Activated T-cell treated with anti-CD3 and anti-CD28 coated beads, Interleukin-2, amount 50 U/mL, for 72 hours (primary cell): ENCODE results near the gene SP140. TPM values are rescaled to one million over a fixed set of nuclear protein-coding genes. Genes with fewer than 3 reads are reported as not detected.
"Not testable (repeated sequence)": the region's sequence is repeated elsewhere in the genome, so short reads cannot be mapped to it uniquely, and the experiment has no call there.

Experiments
- ATAC-seq, 2 donors: fragments of 150-1000 bp; cut with Tn5 transposase; replicated peaks in 1 of 2; 2 replicates each; pipeline ENCODE4 v1.10.0; 2021; ENCODE audit warnings: moderate library complexity in 2 of 2, mild to moderate bottlenecking in 1 of 2
- DNase-seq, 2 donors: peaks; one replicate each; pipeline ENCODE4 v3.0.0; 2021 to 2022; ENCODE audit warnings: mixed read lengths in 1 of 2
- H3K27ac Mint-ChIP-seq: one replicate; pipeline ENCODE4 v1.8.0; 2022; ENCODE audit warnings: mild to moderate bottlenecking, moderate library complexity, mixed read lengths
- H3K27me3 Mint-ChIP-seq: one replicate; pipeline ENCODE4 v1.8.0; 2022; ENCODE audit warnings: low read depth, mixed read lengths
- H3K36me3 Mint-ChIP-seq, 2 donors: one replicate each; pipeline ENCODE4 v1.8.0; 2022; ENCODE audit warnings: mixed read lengths in 2 of 2, mild to moderate bottlenecking in 1 of 2; ENCODE audit not compliant: insufficient read depth in 2 of 2
- H3K4me1 Mint-ChIP-seq: one replicate; pipeline ENCODE4 v1.8.0; 2022; ENCODE audit warnings: low read depth, mixed read lengths
- H3K4me3 Mint-ChIP-seq, 2 donors: one replicate each; pipeline ENCODE4 v1.8.0; 2022; ENCODE audit warnings: mild to moderate bottlenecking in 2 of 2, mixed read lengths in 2 of 2, moderate library complexity in 2 of 2
- H3K9me3 Mint-ChIP-seq, 2 donors: one replicate each; pipeline ENCODE4 v1.8.0; 2022; ENCODE audit warnings: mixed read lengths in 2 of 2
- total RNA-seq, 2 donors: library from RNA; stranded (reverse); gene quantifications; one replicate each; pipeline ENCODE4 v1.2.3, GENCODE V29; 2022

SP140 gene
- total RNA-seq, 2 donors from 2014 or later, result 102 to 109 TPM

DNA sequence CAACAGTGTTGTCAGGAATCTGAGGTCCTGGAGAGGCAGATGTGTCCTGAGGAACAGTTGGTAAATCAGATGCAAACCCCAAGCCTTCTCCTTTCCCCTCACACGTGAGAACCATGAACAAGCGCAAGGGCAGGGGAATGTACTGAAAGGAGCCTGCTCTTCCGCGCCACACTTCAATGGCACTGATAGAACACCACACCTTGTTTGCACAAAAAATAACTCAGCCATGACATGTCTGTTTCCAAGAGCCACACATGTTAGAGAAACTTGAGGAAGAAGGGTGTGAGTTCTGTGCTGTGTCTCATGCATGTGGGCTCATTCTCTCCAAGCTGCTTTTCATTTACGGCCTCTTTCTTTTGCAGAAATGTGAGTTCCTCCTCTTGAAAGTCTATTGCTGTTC, 85.3 kb downstream of the SP140 start:
- not testable (repeated sequence) for H3K27ac Mint-ChIP-seq, ATAC-seq, H3K4me1 Mint-ChIP-seq, DNase-seq, H3K27me3 Mint-ChIP-seq, H3K4me3 Mint-ChIP-seq, H3K9me3 Mint-ChIP-seq
- H3K36me3 Mint-ChIP-seq, result peaks cover 7 to 21% of the 10 kb centered on the region in 2 donors

GRCh38 chr2:230311634-230312033, 86.1 kb downstream of the SP140 start:
- H3K27me3 Mint-ChIP-seq, DNase-seq, ATAC-seq, H3K9me3 Mint-ChIP-seq, H3K4me3 Mint-ChIP-seq, H3K4me1 Mint-ChIP-seq, H3K27ac Mint-ChIP-seq: not testable (repeated sequence)
- peaks cover 7 to 21% of the 10 kb centered on the region in 2 donors for H3K36me3 Mint-ChIP-seq

DNA sequence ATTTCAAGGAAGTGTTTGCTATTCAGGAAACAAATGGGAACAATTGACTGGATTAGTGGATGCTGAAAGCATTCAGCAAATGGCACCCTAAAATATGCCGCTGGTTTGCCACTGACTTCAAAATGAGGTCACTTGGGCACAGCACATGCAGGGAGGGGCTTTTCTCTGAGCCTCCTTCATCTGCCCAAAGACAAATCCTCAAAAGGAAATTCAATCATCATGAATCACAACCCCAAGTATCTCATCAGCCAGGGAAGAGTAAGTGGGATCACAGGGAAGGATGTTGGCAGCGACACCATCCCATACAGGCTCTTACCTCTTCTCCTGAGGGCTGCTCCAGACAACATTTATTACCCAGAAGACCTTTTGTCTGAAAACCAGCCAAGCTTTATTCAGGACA, 87.1 kb downstream of the SP140 start:
- Mint-ChIP-seq H3K27me3 (no peaks in the 10 kb centered on the region), H3K27ac (no peak overlapping the region), H3K4me3 (no peak overlapping the region), H3K36me3 (peaks cover 7 to 21% of the 10 kb centered on the region in 2 donors), H3K4me1 (peaks cover 16% of the 10 kb centered on the region), H3K9me3 (no peaks in the 10 kb centered on the region)
- ATAC-seq (no peak), DNase-seq (no peak)

DNA sequence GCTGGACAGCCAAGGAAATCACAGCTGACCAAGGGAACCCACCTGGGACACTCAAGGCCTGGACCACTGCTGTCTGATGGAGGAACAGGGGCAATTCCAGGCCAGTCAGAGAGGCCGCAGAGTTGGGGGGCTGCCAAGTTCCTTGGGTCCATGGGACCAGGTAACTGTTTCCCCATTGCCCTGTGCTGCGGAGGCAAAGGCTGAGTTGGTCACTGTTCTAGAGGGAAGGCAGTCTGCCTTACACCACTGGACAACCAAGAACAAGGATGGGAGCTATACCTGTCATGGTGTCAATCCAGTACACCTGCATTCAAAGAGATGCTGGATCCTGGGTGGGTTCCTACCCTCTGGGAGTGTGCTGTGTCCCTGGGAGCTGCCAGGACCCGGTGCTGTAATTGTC, 91.8 kb downstream of the SP140 start:
- Mint-ChIP-seq H3K27me3 (no peaks in the 10 kb centered on the region), H3K9me3 (peaks cover 1 to 2% of the 10 kb centered on the region in 2 donors), H3K36me3 (peaks cover 9 to 12% of the 10 kb centered on the region in 2 donors), H3K4me1 (peaks cover 44% of the 10 kb centered on the region), H3K27ac (peak overlapping the region; percentile 49), H3K4me3 (no peak overlapping the region)
- DNase-seq (no peak), ATAC-seq (no peak)

- Mint-ChIP-seq H3K27me3 (no peaks in the 10 kb centered on the region), H3K4me3 (peak overlapping the region; percentile 41 to 52), H3K36me3 (peaks cover 2 to 3% of the 10 kb centered on the region in 2 donors), H3K9me3 (peaks cover 1 to 2% of the 10 kb centered on the region in 2 donors), H3K27ac (peak overlapping the region; percentile 49), H3K4me1 (peaks cover 44% of the 10 kb centered on the region)
- ATAC-seq, result no peak
- DNase-seq, result no peak
These were observed 92.9 kb downstream of the SP140 start for GRCh38 chr2:230318190-230319121.

DNA sequence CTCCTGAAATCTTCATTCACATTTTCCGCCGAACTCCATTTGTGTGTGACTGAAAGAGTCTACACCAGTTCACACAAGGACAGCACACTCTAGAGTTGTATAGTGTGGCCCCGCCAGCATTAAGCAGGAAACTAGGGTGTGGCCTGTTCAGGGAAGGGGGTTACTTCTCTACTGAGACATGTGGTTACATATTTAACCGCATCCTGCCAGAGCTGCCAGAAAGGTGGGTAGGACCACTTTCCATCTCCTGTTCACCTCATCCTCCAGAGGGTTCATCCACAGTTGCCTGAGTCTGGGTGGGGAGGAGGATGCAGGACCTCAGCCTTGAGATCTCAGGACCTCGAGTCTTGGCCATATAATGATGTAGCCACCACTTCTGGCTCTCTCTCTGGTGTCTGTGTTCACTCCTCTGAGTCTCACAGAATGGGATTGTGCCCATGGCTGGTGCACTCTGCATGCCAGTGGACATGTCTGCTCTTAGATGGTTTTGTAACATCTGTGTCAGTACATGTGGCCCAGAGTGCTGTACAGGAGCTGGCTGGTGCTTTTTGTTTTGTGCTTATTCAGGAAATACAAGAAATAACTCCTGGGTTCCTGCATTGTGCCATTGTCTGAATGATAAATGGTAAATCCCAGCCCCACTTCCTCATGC, 93.8 kb downstream of the SP140 start:
- ATAC-seq (peak; percentile 93), DNase-seq (peak; percentile 67 to 71)
- H3K27me3 Mint-ChIP-seq, result no peaks in the 10 kb centered on the region
- peak overlapping the region; percentile 49 for H3K27ac Mint-ChIP-seq
- H3K9me3 Mint-ChIP-seq, result peaks cover 1 to 2% of the 10 kb centered on the region in 2 donors
- H3K4me1 Mint-ChIP-seq, result peaks cover 48% of the 10 kb centered on the region
- H3K36me3 Mint-ChIP-seq, result peaks cover 2 to 3% of the 10 kb centered on the region in 2 donors
- peak overlapping the region; percentile 41 to 52 for H3K4me3 Mint-ChIP-seq

- H3K36me3 Mint-ChIP-seq, result peaks cover 2% of the 10 kb centered on the region in 2 donors
- H3K9me3 Mint-ChIP-seq, result peaks cover 1 to 2% of the 10 kb centered on the region in 2 donors
- no peak overlapping the region for H3K4me3 Mint-ChIP-seq
- peaks cover 64% of the 10 kb centered on the region for H3K4me1 Mint-ChIP-seq
- no peaks in the 10 kb centered on the region for H3K27me3 Mint-ChIP-seq
- ATAC-seq, result no peak
- DNase-seq, result no peak
- no peak overlapping the region for H3K27ac Mint-ChIP-seq
These were observed 95.5 kb downstream of the SP140 start for GRCh38 chr2:230321031-230321430.

DNA sequence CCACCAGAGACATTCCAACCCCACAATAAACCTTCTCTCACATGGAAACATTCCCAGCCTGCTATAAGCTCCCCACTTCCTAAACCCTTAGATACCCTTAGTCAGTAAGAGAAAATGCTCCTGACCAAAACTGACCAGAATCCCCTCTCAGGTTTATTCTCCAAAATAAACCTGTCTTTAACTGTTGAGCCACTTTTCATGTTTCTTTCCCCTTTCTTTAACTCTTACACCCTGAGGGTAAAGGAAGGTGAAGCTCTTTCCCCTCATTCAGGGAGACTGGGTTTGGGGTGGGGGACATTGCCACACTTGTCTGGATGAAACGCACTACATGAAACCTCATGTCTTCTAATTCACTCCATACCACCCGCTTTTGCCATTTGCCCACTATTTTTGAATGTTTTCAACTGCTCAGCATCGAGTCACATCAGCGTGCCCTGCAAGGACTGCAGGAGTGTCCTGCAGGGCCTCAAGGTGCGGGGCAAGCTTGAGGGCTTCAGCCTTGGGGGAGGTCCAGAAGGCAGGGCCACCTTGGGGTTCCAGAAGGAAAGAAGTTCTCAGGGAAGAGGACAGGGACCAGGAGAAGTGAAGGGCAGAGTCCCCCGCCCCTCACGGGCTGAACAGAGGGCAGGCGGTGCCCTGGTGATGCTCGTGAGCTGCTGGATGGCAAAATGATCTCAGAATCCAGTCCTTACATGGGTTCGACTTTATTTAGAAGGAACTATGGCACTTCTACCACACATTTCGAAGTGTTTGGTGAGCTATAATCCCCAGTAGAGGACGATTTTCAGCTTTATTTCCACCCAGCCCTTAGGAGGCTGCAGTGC, 97.2 kb downstream of the SP140 start:
- Mint-ChIP-seq H3K4me3 (no peak overlapping the region), H3K36me3 (peaks cover 4 to 5% of the 10 kb centered on the region in 2 donors), H3K4me1 (peaks cover 64% of the 10 kb centered on the region), H3K27ac (no peak overlapping the region), H3K27me3 (no peaks in the 10 kb centered on the region), H3K9me3 (peaks cover 1 to 2% of the 10 kb centered on the region in 2 donors)
- DNase-seq (no peak), ATAC-seq (no peak)

DNA sequence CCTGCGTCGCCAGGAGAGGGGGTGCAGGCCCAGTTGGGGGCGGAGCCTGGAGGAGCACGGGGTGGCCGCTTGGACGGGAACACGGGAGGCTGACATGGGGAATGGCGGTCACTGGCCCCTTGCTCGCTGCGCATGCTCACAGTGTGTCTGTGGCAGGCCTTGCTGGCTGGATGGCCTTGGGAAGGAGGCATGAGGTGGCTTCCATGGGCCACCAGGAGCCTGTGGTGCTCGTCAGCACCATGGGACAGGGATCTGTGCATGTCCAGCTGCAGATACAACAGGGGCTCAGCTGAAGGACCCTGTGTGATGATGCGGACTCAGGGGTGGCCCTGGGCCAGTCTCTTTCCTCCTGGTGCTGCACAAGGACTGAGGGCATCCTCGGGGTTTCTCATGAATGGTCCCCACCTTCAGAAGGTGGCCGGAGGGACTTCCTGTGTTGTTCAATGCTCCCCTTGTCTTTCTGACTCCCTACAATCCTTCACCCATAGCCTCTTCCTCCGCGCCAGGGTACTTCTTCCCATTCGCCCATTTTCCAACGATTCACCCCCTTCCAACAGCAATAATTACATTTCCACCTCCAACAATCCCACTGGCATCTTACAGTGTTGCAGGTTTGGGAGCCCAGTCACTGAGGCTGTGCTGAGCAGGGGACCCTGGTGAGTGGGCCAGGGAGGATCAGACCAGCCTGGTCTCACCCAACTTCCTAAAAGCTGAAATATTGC, 98.0 kb downstream of the SP140 start:
- Mint-ChIP-seq H3K27ac (no peak overlapping the region), H3K9me3 (peaks cover 1 to 2% of the 10 kb centered on the region in 2 donors), H3K27me3 (no peaks in the 10 kb centered on the region), H3K36me3 (peaks cover 5 to 6% of the 10 kb centered on the region in 2 donors), H3K4me1 (peaks cover 62% of the 10 kb centered on the region), H3K4me3 (no peak overlapping the region)
- no peak for ATAC-seq
- DNase-seq, result peak in 1 of 2 donors; percentile 28

DNA sequence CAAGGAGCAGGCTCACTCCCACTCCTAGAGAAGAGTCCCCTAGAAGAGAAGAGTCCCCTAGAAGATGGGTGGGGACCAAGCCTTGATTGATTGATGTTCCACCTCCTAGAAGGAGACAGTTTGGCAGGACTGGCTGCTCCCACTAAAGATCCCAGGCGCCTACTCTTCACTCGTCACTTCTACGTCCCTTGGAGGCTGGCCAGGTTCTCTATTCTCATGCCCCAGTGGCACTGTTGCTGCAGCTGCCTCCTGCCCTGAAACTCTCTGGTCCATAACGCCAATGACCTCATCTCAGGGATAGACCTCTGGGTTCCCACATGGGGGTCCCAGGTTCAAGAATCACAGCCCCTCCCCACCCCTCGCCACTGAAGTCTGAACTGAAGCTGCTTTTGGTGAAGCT, 99.0 kb downstream of the SP140 start:
- Mint-ChIP-seq H3K36me3 (peaks cover 7 to 8% of the 10 kb centered on the region in 2 donors), H3K4me3 (no peak overlapping the region), H3K27ac (no peak overlapping the region), H3K27me3 (no peaks in the 10 kb centered on the region), H3K9me3 (peaks cover 1 to 2% of the 10 kb centered on the region in 2 donors), H3K4me1 (peaks cover 62% of the 10 kb centered on the region)
- DNase-seq (no peak), ATAC-seq (no peak)

GRCh38 chr2:230325316-230326243, 100.0 kb downstream of the SP140 start:
- DNase-seq, result no peak
- H3K9me3 Mint-ChIP-seq, result peaks cover 0 to 2% of the 10 kb centered on the region in 2 donors
- peaks cover 6 to 8% of the 10 kb centered on the region in 2 donors for H3K36me3 Mint-ChIP-seq
- H3K27me3 Mint-ChIP-seq, result no peaks in the 10 kb centered on the region
- H3K4me1 Mint-ChIP-seq, result peaks cover 67% of the 10 kb centered on the region
- no peak for ATAC-seq
- H3K4me3 Mint-ChIP-seq, result peak overlapping the region; percentile 96 to 100
- H3K27ac Mint-ChIP-seq, result peak overlapping the region; percentile 99
